GM23248 (cell line): ENCODE data around the gene DAAM1.

Source experiments
- EZH2 ChIP-seq: fragments of 200-600 bp; sonication (generic); IDR thresholded peaks from 2 replicates; pipeline ENCODE4 v1.6.1; 2018; ENCODE audit warnings: antibody characterized with exemption, mild to moderate bottlenecking; ENCODE audit not compliant: insufficient read depth, poor library complexity, severe bottlenecking
- EZH2phosphoT487 ChIP-seq: fragments of 200-600 bp; sonication (generic); IDR thresholded peaks from 2 replicates; pipeline ENCODE4 v1.6.1; 2018; ENCODE audit warnings: antibody characterized with exemption, moderate library complexity, mild to moderate bottlenecking, low read depth; ENCODE audit not compliant: insufficient read depth

GRCh38 chr14:59347915-59348314 is 159.4 kb downstream of the DAAM1 start:
- TF ChIP-seq EZH2: no peak
- TF ChIP-seq EZH2phosphoT487: no peak
